Large intestine (tissue), 3 donors: ENCODE results near the gene GRM7. TPM values are rescaled to one million over a fixed set of nuclear protein-coding genes. Genes with fewer than 3 reads are reported as not detected.

Source experiments
- DNase-seq, 2 donors: peaks; one replicate each; pipeline versions ENCODE4 v3.0.0 to v3.0.0-alpha.2; 2013
- H3K27ac ChIP-seq: one replicate; pipeline ENCODE4 v1.5.1; 2013; ENCODE audit warnings: low read length
- H3K27me3 ChIP-seq: 2 replicates; pipeline ENCODE4 v1.6.1; 2013; ENCODE audit warnings: low read length; ENCODE audit not compliant: control insufficient read depth, insufficient read depth
- H3K36me3 ChIP-seq: 2 replicates; pipeline ENCODE4 v1.6.1; 2013; ENCODE audit warnings: low read length; ENCODE audit not compliant: control insufficient read depth, insufficient read depth
- H3K4me1 ChIP-seq: one replicate; pipeline ENCODE4 v1.6.1; 2013; ENCODE audit warnings: low read length; ENCODE audit not compliant: control insufficient read depth, insufficient read depth
- H3K4me3 ChIP-seq: one replicate; pipeline ENCODE4 v1.5.1; 2013; ENCODE audit warnings: low read length
- H3K9me3 ChIP-seq: one replicate; pipeline ENCODE4 v1.6.1; 2013; ENCODE audit warnings: mild to moderate bottlenecking, low read depth, low read length, moderate library complexity; ENCODE audit not compliant: control insufficient read depth
- WGBS: methylation state at CpG from one replicate; pipeline ENCODE4 v1.1.5; 2013; ENCODE audit warnings: low lambda C conversion rate; ENCODE audit not compliant: insufficient coverage; 5-methylcytosine and 5-hydroxymethylcytosine counted together
- polyA plus RNA-seq: library from polyadenylated mRNA; unstranded; fragments of 120-200 nt; gene quantifications from one replicate; pipeline ENCODE4 v1.2.1, GENCODE V29; 2013

The GRM7 gene
- polyA plus RNA-seq, 1 donor, result 0.36 TPM

GRCh38 chr3:7713724-7714123 lies 852.8 kb downstream of the GRM7 start:
- no peaks in the 10 kb centered on the region for H3K36me3 ChIP-seq
- H3K4me1 ChIP-seq, result no peaks in the 10 kb centered on the region
- no peak overlapping the region for H3K4me3 ChIP-seq
- H3K27me3 ChIP-seq, result peaks cover 4% of the 10 kb centered on the region
- no peaks in the 10 kb centered on the region for H3K9me3 ChIP-seq
- no peak for DNase-seq
- no CpG with 5 or more reads among the region's 2 CpGs for WGBS
- no peak overlapping the region for H3K27ac ChIP-seq

- no peak for DNase-seq
- Histone ChIP-seq H3K4me1 (no peaks in the 10 kb centered on the region), H3K27me3 (peaks cover 1% of the 10 kb centered on the region), H3K27ac (no peak overlapping the region), H3K9me3 (no peaks in the 10 kb centered on the region), H3K36me3 (no peaks in the 10 kb centered on the region), H3K4me3 (no peak overlapping the region)
- WGBS, result no CpG with 5 or more reads among the region's 1 CpG
These were observed 859.9 kb downstream of the GRM7 start for GRCh38 chr3:7720649-7721297.

DNA sequence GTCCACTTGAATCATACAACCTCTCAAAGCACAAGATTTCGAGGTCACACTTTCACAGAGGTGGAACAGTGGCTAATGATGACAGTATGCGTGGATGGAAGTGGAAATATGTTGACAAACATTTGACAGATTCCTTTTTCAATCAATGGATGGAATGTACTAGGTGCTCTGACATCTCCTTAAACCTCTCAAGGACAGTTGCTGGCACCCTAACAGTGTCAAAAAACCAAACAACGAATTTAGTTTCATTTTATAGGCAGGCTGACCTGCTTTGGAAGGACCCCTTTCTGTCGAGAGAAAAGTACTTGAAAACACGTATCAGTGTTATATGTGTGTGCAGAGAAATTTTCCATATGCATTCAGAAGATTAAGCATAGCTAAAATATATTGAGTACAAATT lies 861.0 kb downstream of the GRM7 start:
- 100% methylated on average over 2 of the region's 5 CpGs for WGBS
- Histone ChIP-seq H3K36me3 (no peaks in the 10 kb centered on the region), H3K9me3 (no peaks in the 10 kb centered on the region), H3K4me3 (no peak overlapping the region), H3K27ac (no peak overlapping the region), H3K4me1 (no peaks in the 10 kb centered on the region), H3K27me3 (no peaks in the 10 kb centered on the region)
- DNase-seq, result no peak

DNA sequence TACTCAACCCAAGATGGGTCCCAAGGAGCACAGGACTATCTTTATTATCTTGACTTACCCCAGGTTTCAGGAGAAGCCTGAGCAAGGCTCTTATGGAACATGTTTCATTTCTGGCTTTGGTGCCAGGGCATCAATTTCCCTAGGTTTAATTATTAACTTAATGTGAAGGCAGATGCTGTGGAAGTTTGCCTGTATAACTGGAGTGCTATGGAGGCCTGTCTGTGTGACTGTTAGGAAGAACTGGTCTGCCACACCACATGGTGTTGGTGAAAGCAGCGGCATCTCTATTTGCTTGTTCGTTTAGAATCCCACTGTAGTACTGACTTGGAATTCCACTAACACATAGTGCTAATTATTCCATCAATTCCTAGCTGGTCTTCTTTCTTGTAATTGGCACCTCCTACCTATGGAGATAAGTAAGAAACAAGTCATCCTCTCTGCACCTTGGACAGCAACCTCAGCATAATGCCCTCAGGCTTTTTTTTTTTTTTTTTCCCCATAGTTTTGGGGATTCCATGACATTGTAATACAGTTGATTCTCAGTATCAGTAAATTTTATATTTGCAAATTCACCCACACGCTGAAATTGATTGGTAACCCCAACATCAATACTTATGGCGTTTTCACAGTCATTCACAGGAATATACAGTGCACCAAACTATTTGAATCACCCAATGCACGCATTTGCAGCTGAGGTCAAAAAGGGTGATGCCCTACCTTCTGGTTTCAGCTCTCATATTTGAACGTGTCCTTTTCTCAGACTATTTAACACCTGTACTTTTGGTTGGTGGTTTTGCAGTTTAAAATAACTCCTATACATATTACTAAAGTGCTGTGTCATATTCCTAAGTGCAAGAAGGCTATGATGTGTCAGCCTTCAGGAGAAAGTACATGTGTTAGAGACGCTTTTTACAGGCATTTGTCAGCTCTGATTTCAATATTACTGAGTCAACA lies 867.9 kb downstream of the GRM7 start:
- 90% methylated on average over 4 of the region's 7 CpGs for WGBS
- H3K36me3 ChIP-seq, result no peaks in the 10 kb centered on the region
- no peak for DNase-seq

GRCh38 chr3:7733933-7734332 lies 873.0 kb downstream of the GRM7 start:
- H3K27me3 ChIP-seq, result no peaks in the 10 kb centered on the region

More for the DNA sequence above, 867.9 kb downstream of the GRM7 start:
- Histone ChIP-seq H3K27me3 (no peaks in the 10 kb centered on the region), H3K27ac (no peak overlapping the region), H3K4me1 (no peaks in the 10 kb centered on the region), H3K4me3 (no peak overlapping the region), H3K9me3 (no peaks in the 10 kb centered on the region)

GRCh38 chr3:7734456-7734855 lies 873.5 kb downstream of the GRM7 start:
- no peaks in the 10 kb centered on the region for H3K9me3 ChIP-seq
- DNase-seq, result no peak
- no peak overlapping the region for H3K4me3 ChIP-seq
- H3K27ac ChIP-seq, result no peak overlapping the region
- H3K27me3 ChIP-seq, result no peaks in the 10 kb centered on the region
- no peaks in the 10 kb centered on the region for H3K36me3 ChIP-seq
- no peaks in the 10 kb centered on the region for H3K4me1 ChIP-seq

More at GRCh38 chr3:7733933-7734332, 873.0 kb downstream of the GRM7 start:
- no peaks in the 10 kb centered on the region for H3K4me1 ChIP-seq
- no peaks in the 10 kb centered on the region for H3K36me3 ChIP-seq
- no peak overlapping the region for H3K27ac ChIP-seq
- H3K4me3 ChIP-seq, result no peak overlapping the region
- no CpG with 5 or more reads among the region's 1 CpG for WGBS
- H3K9me3 ChIP-seq, result no peaks in the 10 kb centered on the region
- DNase-seq, result no peak

DNA sequence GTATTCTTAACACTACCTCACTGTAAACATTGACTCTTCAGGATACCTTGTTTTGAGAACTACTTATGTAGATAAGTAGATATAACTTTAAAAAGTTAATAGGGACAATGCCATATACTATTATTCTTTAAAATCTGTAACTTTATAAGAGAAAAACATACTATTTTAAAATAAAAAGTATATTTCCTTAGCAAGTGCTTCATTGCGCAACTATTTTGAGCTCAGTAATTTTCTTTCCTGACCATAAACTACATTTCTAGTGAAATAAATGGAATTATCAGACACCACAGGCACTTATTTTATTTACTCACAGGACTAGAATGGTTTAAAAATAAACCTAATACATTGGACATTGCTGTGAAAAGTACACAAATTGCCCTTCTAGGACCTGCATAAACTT lies 876.3 kb downstream of the GRM7 start:
- WGBS, result 100% methylated on average over 1 of the region's 1 CpG
- no peaks in the 10 kb centered on the region for H3K4me1 ChIP-seq
- H3K27me3 ChIP-seq, result no peaks in the 10 kb centered on the region

DNA sequence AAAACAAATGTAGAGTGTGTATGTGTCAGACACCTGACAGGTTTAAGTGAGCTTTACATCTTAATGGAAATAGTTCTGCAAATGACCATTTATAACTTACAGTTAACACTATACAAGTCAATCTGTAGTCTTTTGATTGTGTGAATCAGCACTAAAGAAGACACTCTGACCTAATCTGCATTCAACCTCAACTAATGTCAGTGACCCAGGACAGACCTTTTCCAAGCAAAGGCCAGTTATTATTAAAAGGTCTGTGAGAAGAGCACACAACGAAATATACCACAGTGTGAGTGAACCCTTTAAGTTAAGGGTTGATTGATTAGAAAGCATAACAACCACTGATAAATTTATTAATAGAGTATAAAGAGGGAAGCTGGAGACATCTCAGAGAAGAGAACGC lies 878.8 kb downstream of the GRM7 start:
- H3K4me3 ChIP-seq, result no peak overlapping the region
- no peak for DNase-seq
- no peaks in the 10 kb centered on the region for H3K36me3 ChIP-seq
- H3K27ac ChIP-seq, result no peak overlapping the region
- no peaks in the 10 kb centered on the region for H3K9me3 ChIP-seq
- no peaks in the 10 kb centered on the region for H3K27me3 ChIP-seq
- no CpG with 5 or more reads among the region's 2 CpGs for whole genome bisulfite sequencing
- no peaks in the 10 kb centered on the region for H3K4me1 ChIP-seq

More for the DNA sequence above, 876.3 kb downstream of the GRM7 start:
- no peak for DNase-seq
- H3K36me3 ChIP-seq, result no peaks in the 10 kb centered on the region
- no peaks in the 10 kb centered on the region for H3K9me3 ChIP-seq
- no peak overlapping the region for H3K4me3 ChIP-seq
- H3K27ac ChIP-seq, result no peak overlapping the region

- Histone ChIP-seq H3K27ac (no peak overlapping the region), H3K27me3 (no peaks in the 10 kb centered on the region), H3K4me3 (no peak overlapping the region), H3K4me1 (no peaks in the 10 kb centered on the region), H3K36me3 (no peaks in the 10 kb centered on the region), H3K9me3 (no peaks in the 10 kb centered on the region)
- WGBS, result 83% methylated on average over 3 of the region's 12 CpGs
- DNase-seq, result no peak
These were observed 879.5 kb downstream of the GRM7 start for GRCh38 chr3:7740458-7740857.

DNA sequence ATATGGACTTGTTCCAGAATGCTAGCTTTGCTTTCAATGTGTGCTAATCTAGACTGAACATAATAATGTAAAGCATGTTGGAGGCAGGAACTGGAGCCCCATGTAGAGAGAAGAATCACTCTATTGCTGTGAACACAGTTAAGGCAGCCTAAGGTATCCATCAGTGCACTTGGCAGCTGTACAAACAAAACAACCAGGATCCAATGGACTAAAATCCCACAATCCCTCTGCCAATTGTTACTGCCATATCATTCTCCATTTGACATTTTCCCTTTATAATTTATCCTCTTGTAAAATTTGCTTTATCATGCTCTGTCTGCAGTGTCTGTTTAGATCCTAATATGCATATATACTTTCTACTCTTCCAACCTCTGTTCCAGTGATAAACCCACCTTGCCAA lies 883.9 kb downstream of the GRM7 start:
- DNase-seq, result no peak
- no peak overlapping the region for H3K27ac ChIP-seq
- H3K36me3 ChIP-seq, result no peaks in the 10 kb centered on the region
- H3K27me3 ChIP-seq, result no peaks in the 10 kb centered on the region
- H3K9me3 ChIP-seq, result no peaks in the 10 kb centered on the region
- H3K4me3 ChIP-seq, result no peak overlapping the region
- no peaks in the 10 kb centered on the region for H3K4me1 ChIP-seq
